GM12873 (cell line): ENCODE data around the gene TBATA.

Source experiments
- TF ChIP-seq, protein P1 (sequence below): IDR thresholded peaks from 2 replicates; pipeline ENCODE4 v1.5.1; 2012; ENCODE audit warnings: low read depth, mild to moderate bottlenecking, moderate library complexity, low read length, control low read depth; ENCODE audit not compliant: insufficient read depth; ENCODE audit errors: missing control alignments

TBATA gene

DNA sequence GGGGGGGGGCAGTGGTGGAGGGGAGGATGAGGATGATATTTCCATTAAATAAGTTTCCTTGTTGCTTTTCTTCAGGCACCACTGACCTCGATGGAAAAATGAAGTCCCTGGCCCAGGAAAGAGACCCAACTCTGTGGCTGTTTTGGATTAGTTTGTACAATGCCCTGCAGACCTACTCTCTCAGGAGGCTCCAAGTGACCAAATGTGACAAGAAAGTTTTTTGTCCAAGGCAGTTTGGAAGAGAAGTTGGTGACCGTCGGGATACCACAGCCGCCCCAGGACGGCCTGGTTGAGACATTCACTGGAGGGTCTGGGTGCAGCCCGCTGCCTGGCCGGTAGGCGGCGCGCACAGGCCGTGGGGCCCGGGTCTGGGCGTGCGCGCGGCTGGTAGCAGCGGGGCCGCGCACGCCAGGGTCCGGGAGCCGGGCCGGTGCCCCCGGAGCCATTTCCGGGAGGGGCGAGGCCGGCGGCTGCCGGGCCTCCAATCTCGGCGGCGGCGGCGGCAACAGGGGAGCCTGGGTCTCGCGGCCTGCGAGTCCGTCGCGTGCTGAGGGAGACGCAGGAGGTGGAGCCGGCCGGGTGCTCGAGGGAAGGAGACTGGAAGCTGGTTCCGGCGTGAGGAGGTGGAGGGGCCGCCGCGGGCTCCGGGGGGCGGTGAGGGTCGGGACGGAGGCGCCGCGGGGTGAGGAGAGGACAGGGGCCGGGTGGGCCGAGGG is 30.5 kb upstream of the TBATA start, which contains the start of gene SGPL1:
SGPL1 (plus strand) TSS at position 445 of the 716 bp plus-strand sequence. CDS start 906 bp downstream, outside the sequence.
- TF ChIP-seq, protein P1, sequence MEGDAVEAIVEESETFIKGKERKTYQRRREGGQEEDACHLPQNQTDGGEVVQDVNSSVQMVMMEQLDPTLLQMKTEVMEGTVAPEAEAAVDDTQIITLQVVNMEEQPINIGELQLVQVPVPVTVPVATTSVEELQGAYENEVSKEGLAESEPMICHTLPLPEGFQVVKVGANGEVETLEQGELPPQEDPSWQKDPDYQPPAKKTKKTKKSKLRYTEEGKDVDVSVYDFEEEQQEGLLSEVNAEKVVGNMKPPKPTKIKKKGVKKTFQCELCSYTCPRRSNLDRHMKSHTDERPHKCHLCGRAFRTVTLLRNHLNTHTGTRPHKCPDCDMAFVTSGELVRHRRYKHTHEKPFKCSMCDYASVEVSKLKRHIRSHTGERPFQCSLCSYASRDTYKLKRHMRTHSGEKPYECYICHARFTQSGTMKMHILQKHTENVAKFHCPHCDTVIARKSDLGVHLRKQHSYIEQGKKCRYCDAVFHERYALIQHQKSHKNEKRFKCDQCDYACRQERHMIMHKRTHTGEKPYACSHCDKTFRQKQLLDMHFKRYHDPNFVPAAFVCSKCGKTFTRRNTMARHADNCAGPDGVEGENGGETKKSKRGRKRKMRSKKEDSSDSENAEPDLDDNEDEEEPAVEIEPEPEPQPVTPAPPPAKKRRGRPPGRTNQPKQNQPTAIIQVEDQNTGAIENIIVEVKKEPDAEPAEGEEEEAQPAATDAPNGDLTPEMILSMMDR: peak; percentile 94

DNA sequence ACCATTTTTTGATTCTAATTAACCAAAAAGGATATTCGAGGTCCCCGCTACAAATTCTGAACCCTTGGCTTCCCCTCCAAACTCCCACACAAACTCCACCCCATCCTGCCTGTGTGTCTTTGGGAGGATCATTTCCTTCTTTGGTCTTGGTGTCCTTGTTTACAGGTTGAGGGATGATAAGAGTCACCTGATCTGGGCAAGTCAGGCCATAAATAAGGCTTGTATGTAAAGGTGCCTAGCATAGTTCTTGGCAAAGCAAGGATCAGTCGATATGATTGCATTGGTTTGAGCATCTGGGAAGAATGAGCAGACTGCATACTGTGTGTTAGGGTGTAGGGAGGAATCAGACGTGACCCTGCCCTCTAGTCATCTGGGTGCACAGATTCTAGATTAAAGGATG is 28.9 kb upstream of the TBATA start:
- TF ChIP-seq, protein P1: no peak

DNA sequence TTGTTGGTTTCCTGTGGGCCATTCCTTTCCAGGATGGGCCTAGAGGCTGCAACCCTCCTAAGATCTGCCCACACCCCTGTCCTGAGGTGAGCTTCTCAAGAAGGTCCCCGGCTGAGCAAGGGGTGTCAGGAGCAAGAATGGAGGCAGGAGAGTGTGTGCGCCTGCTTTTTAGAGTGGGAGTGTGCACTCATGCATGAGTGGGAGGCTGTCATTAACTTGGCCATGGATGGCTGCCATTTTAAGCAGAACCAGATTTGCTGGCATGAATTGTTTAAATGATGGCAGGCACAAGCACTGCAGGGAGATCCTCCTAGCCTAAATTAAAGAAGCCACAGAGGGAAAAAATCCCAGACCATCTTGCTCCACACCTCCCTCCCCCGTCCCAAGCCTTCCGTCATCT is 27.6 kb upstream of the TBATA start:
- TF ChIP-seq, protein P1: no peak

DNA sequence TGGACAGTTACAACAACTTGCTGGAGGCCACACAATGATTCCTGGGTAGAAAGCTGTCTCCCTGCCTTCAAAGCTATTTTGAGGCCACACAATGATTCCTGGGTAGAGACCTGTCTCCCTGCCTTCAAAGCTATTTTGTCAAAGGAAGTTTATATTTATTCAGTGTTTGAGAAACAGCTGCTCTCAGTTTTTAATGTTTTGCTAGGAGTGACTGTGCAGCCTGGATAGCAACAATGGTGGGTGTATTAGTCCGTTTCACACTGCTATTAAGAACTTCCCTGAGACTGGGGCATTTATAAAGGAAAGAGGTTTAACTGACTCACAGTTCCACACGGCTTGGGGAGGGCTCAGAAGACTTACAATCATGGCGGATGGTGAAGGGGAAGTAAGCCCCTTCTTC is 26.7 kb upstream of the TBATA start:
- TF ChIP-seq, protein P1: no peak

DNA sequence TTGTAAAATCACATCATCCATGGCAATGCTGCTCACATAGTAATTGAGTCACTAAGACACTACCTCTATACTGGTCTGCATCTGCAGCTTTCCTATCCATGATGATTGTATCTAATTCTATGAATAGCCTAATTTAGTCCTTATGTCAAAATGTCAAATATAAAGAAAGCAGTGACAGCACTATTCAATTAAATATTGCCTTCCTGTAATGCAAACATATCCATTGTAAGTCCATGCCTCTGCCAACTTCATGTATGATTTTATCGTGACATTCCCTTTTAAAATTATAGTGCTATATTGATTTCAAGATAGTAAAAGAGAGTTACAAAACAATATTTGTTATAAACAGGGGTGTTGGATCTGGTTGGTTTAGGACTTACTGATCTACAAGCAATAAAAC is 25.8 kb upstream of the TBATA start:
- TF ChIP-seq, protein P1: no peak

DNA sequence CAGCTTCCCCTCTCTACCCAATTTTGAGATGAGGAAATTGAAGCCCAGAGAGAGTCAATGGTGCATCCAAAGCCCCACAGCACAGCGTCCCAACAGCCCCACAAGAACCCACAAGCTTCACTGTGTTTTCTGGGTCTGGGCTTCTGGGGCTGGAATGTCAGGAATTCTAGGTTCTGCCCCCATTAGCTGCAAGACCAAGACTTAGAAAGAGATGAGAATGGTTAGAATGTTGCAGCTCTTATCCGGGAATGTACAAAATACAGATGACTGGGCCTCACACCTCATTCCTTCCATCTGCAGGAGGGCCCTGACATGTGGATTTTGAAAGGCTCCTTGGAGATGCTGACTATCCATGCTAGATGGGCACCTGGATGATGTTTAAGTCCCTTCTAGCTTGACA is 24.5 kb upstream of the TBATA start:
- TF ChIP-seq, protein P1: no peak

DNA sequence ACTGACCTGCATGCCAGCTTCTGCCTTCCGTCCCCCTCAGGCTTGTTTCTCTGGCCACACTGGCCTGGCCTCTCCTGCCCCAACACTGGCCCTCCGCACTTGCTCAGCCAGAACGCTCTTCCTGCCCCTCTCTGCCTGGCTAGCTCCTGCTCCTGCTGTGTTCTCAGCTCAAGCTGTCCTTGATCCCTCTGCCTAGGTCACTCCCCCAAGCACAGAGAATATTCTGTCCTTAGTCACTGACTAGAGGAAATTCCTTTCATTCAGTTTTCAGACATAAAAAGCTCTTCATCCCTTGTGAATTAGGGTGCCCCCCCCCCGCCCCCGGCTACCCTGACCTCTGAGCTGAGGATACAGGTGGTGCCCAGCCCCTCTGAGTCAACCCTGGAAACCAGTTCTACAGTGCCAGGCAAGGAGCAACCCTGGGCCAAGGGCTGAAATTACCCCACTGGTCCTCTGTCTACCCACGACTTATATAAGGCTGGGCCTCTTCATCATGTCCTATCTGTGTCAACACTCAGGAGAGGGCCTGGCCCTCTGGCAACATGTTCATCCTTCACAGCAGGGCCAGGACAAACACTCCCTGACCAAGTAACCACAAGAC is 23.9 kb upstream of the TBATA start:
- TF ChIP-seq, protein P1: no peak
